ENCODE measurements around the gene VGLL2.

VGLL2 gene

GRCh38 chr6:117268924-117269323, 3.6 kb downstream of the VGLL2 start:
- peaks cover 46% of the 10 kb centered on the region for H3K27me3 ChIP-seq (replicated peaks; ENCODE audit: control insufficient read depth, insufficient read depth, low read length, poor library complexity, severe bottlenecking)
- no peak overlapping the region for H3K4me3 ChIP-seq (ENCODE audit: insufficient read depth, low read depth, low read length, poor library complexity, severe bottlenecking)
- DNase-seq, result no peak
- peaks cover 7% of the 10 kb centered on the region for H3K4me1 ChIP-seq (ENCODE audit: control insufficient read depth, insufficient read depth, low read length, poor library complexity, severe bottlenecking)
- H3K9me3 ChIP-seq (ENCODE audit: control insufficient read depth, low read length), result no peaks in the 10 kb centered on the region
- H3K27ac ChIP-seq (ENCODE audit: insufficient read depth, low read length, poor library complexity, severe bottlenecking), result no peak overlapping the region
- H3K36me3 ChIP-seq (ENCODE audit: control insufficient read depth, insufficient read depth, low read length), result no peaks in the 10 kb centered on the region

DNA sequence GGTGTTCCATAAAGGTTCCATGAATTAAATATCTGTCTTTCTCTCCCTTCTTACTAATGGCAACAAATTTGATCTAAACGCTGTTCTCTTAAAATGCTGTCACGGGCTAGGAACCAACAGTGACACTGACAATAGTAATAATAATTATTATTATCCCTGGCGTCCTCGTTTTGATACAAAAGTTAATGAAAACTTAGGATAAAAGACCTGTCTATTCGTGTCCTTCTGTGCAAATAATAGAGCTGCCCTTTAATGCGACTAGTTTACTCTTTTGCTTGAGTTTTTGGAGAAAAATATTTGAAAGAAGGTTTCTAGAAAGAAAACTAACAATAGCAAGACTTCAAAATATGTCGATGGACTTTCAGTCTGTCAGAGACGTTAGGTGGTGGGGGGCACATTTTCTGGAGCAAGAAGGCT, 4.3 kb downstream of the VGLL2 start:
- H3K9me3 ChIP-seq (ENCODE audit: control insufficient read depth, low read length), result no peaks in the 10 kb centered on the region
- no peak overlapping the region for H3K27ac ChIP-seq (ENCODE audit: insufficient read depth, low read length, poor library complexity, severe bottlenecking)
- no peaks in the 10 kb centered on the region for H3K36me3 ChIP-seq (ENCODE audit: control insufficient read depth, insufficient read depth, low read length)
- H3K4me3 ChIP-seq (ENCODE audit: insufficient read depth, low read depth, low read length, poor library complexity, severe bottlenecking), result no peak overlapping the region
- no peak for DNase-seq
- peaks cover 39% of the 10 kb centered on the region for H3K27me3 ChIP-seq (replicated peaks; ENCODE audit: control insufficient read depth, insufficient read depth, low read length, poor library complexity, severe bottlenecking)
- H3K4me1 ChIP-seq (ENCODE audit: control insufficient read depth, insufficient read depth, low read length, poor library complexity, severe bottlenecking), result peaks cover 6% of the 10 kb centered on the region

DNA sequence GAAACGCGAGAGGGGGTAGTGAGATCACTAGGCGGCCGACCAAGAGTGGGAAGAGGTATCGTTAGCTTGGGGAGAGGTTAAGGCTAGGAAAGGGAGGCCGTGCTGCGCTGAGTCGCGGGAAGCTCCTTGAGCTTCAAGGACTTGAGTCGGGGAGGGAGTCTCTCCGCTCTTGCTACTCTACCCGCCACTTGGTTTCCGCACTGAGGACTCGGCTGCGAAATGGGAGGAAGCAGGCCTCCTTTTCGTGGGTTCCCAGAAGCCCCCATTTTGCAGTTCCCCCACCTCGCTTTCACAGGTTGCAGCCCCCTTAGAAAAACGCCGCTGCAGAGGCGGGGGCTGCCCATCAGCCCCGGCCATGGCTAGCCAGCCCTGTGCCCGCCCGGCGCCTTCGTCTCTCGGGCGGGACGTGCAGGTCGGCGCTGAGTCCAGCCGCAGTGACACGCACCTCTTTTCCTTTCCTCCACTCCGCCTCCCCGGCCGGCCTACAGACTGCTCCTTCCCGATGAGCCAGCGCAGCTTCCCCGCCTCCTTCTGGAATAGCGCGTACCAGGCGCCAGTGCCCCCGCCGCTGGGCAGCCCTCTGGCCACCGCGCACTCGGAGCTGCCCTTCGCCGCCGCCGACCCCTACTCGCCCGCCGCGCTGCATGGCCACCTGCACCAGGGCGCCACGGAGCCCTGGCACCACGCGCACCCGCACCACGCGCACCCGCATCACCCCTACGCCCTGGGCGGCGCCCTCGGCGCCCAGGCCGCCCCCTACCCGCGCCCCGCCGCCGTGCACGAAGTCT, 4.9 kb downstream of the VGLL2 start:
- H3K36me3 ChIP-seq (ENCODE audit: control insufficient read depth, insufficient read depth, low read length), result no peaks in the 10 kb centered on the region
- no peak overlapping the region for H3K4me3 ChIP-seq (ENCODE audit: insufficient read depth, low read depth, low read length, poor library complexity, severe bottlenecking)
- H3K4me1 ChIP-seq (ENCODE audit: control insufficient read depth, insufficient read depth, low read length, poor library complexity, severe bottlenecking), result peaks cover 2% of the 10 kb centered on the region
- DNase-seq, result no peak
- no peaks in the 10 kb centered on the region for H3K9me3 ChIP-seq (ENCODE audit: control insufficient read depth, low read length)
- no peak overlapping the region for H3K27ac ChIP-seq (ENCODE audit: insufficient read depth, low read length, poor library complexity, severe bottlenecking)
- H3K27me3 ChIP-seq (replicated peaks; ENCODE audit: control insufficient read depth, insufficient read depth, low read length, poor library complexity, severe bottlenecking), result peaks cover 36% of the 10 kb centered on the region

- Histone ChIP-seq H3K27ac (ENCODE audit: insufficient read depth, low read length, poor library complexity, severe bottlenecking) (no peak overlapping the region), H3K4me1 (ENCODE audit: control insufficient read depth, insufficient read depth, low read length, poor library complexity, severe bottlenecking) (peaks cover under 1% of the 10 kb centered on the region), H3K36me3 (ENCODE audit: control insufficient read depth, insufficient read depth, low read length) (no peaks in the 10 kb centered on the region), H3K9me3 (ENCODE audit: control insufficient read depth, low read length) (no peaks in the 10 kb centered on the region), H3K4me3 (ENCODE audit: insufficient read depth, low read depth, low read length, poor library complexity, severe bottlenecking) (no peak overlapping the region), H3K27me3 (replicated peaks; ENCODE audit: control insufficient read depth, insufficient read depth, low read length, poor library complexity, severe bottlenecking) (peaks cover 35% of the 10 kb centered on the region)
- no peak for DNase-seq
Observed at GRCh38 chr6:117270843-117271507, 5.6 kb downstream of the VGLL2 start.

DNA sequence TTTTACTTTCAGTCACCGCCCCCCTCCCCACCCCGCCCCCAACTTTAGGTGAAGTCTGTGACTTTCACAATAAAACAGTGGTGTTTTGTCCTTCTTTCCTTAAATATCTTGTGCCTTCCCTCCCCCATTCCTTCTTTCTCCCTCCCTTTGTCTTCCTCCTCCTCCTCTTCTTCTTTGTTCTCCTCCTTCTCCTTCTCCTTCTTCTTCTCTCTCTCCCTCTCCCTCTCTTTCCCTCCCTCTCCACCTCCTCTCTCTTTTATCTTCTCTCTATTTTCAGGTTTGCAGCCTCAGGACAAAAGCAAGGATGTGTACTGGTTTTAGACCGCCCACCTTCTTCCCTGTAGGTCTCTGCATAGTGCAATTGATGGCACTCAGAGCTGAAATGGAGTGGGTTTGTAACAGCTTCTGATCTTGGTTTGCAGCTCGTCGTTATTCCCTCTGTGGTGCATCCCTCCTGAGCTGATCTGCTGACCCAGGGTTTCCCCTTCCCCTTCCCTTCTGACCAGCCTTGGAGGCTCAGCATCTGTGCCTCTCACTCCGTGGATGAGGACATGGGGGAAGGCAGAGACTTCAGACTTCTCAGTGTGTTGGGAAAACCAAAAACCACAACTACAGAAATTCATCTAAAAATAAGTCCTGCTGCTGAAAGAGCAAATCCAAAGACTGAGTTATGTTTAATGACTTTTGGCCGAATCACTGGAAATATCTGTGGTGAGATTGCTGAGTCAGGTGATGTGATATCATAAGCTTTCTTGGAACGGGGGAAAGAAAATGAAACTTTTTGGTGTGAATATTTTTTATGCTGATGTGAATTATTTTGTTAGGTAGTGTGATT, 6.9 kb downstream of the VGLL2 start:
- no peak for DNase-seq

DNA sequence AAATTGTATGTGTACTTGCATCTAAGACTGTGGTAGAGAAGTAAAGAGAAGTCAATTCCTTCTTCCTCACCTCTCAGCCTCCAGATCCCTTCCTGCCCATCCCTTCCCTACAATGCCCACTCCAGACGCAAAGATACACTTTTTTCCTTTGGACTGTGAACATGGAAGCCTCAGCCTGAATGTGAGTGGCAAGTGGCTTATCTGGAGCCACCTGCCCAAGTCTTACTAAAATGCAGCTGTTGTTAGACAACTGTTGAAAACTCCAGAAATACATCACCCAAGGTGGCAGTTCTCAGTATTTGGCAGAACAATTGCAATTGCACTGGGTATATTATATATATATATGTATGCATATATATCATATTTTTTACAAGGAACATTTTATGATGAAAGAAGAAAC, 7.5 kb downstream of the VGLL2 start:
- no peaks in the 10 kb centered on the region for H3K9me3 ChIP-seq (ENCODE audit: control insufficient read depth, low read length)
- no peaks in the 10 kb centered on the region for H3K36me3 ChIP-seq (ENCODE audit: control insufficient read depth, insufficient read depth, low read length)
- DNase-seq, result no peak
- H3K4me1 ChIP-seq (ENCODE audit: control insufficient read depth, insufficient read depth, low read length, poor library complexity, severe bottlenecking), result no peaks in the 10 kb centered on the region
- no peak overlapping the region for H3K27ac ChIP-seq (ENCODE audit: insufficient read depth, low read length, poor library complexity, severe bottlenecking)
- no peak overlapping the region for H3K4me3 ChIP-seq (ENCODE audit: insufficient read depth, low read depth, low read length, poor library complexity, severe bottlenecking)
- H3K27me3 ChIP-seq (replicated peaks; ENCODE audit: control insufficient read depth, insufficient read depth, low read length, poor library complexity, severe bottlenecking), result peaks cover 32% of the 10 kb centered on the region

More for the DNA sequence above, 6.9 kb downstream of the VGLL2 start:
- Histone ChIP-seq H3K27ac (ENCODE audit: insufficient read depth, low read length, poor library complexity, severe bottlenecking) (no peak overlapping the region), H3K36me3 (ENCODE audit: control insufficient read depth, insufficient read depth, low read length) (no peaks in the 10 kb centered on the region), H3K4me1 (ENCODE audit: control insufficient read depth, insufficient read depth, low read length, poor library complexity, severe bottlenecking) (no peaks in the 10 kb centered on the region), H3K9me3 (ENCODE audit: control insufficient read depth, low read length) (no peaks in the 10 kb centered on the region), H3K27me3 (replicated peaks; ENCODE audit: control insufficient read depth, insufficient read depth, low read length, poor library complexity, severe bottlenecking) (peaks cover 32% of the 10 kb centered on the region), H3K4me3 (ENCODE audit: insufficient read depth, low read depth, low read length, poor library complexity, severe bottlenecking) (no peak overlapping the region)

- Histone ChIP-seq H3K4me1 (ENCODE audit: control insufficient read depth, insufficient read depth, low read length, poor library complexity, severe bottlenecking) (no peaks in the 10 kb centered on the region), H3K27me3 (replicated peaks; ENCODE audit: control insufficient read depth, insufficient read depth, low read length, poor library complexity, severe bottlenecking) (peaks cover 19% of the 10 kb centered on the region)
- no peak for DNase-seq
Observed at GRCh38 chr6:117275205-117275604, 9.8 kb downstream of the VGLL2 start.

DNA sequence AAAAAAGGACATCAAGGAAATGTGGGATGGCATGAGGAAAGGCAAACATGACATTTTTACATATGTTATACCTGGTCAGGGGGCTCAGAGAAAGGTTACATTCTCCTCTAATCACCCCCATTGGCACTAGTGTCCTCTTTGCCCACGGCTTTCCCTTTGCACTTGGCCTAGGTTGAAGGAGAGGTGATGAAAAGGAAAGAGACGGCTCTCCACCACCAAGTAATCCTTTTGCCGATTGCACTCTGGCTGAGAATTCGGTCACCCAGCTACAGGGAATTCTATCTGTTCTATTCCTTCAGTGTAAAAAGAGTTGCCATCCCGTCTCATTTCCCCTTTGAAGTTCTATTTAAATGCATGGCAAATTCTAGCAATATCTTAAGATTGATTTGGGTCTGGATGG, 10.4 kb downstream of the VGLL2 start:
- Histone ChIP-seq H3K4me3 (ENCODE audit: insufficient read depth, low read depth, low read length, poor library complexity, severe bottlenecking) (no peak overlapping the region), H3K27me3 (replicated peaks; ENCODE audit: control insufficient read depth, insufficient read depth, low read length, poor library complexity, severe bottlenecking) (peaks cover 18% of the 10 kb centered on the region)
- DNase-seq, result no peak

More at GRCh38 chr6:117275205-117275604, 9.8 kb downstream of the VGLL2 start:
- no peak overlapping the region for H3K4me3 ChIP-seq (ENCODE audit: insufficient read depth, low read depth, low read length, poor library complexity, severe bottlenecking)
- H3K9me3 ChIP-seq (ENCODE audit: control insufficient read depth, low read length), result no peaks in the 10 kb centered on the region
- no peak overlapping the region for H3K27ac ChIP-seq (ENCODE audit: insufficient read depth, low read length, poor library complexity, severe bottlenecking)
- H3K36me3 ChIP-seq (ENCODE audit: control insufficient read depth, insufficient read depth, low read length), result no peaks in the 10 kb centered on the region

DNA sequence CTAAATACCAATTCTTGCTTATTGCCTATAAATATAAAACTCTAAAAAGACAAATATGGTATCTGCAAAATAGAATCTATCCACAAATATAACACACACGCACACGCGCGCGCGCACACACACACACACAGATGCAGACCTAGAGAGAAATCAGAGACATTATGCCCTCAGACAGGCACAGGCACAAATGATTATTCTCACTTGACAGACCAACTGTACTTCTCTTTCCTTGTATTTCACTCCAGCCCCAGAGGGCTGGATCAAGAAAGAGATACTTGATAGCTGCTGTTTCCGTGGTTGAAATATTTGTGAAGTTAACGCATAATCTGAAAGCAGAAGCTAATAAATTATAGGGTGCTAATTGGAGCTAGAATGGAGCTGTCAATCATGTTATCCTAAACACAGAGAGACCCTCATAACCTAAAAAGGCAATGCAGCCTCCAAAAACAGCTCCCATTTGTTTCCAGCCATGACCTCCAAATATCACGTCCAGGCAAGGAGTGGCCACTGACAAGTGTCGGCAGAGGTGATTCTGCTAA, 11.5 kb downstream of the VGLL2 start:
- no peak for DNase-seq
- Histone ChIP-seq H3K9me3 (ENCODE audit: control insufficient read depth, low read length) (no peaks in the 10 kb centered on the region), H3K4me1 (ENCODE audit: control insufficient read depth, insufficient read depth, low read length, poor library complexity, severe bottlenecking) (no peaks in the 10 kb centered on the region), H3K4me3 (ENCODE audit: insufficient read depth, low read depth, low read length, poor library complexity, severe bottlenecking) (no peak overlapping the region), H3K27me3 (replicated peaks; ENCODE audit: control insufficient read depth, insufficient read depth, low read length, poor library complexity, severe bottlenecking) (peaks cover 14% of the 10 kb centered on the region), H3K36me3 (ENCODE audit: control insufficient read depth, insufficient read depth, low read length) (no peaks in the 10 kb centered on the region), H3K27ac (ENCODE audit: insufficient read depth, low read length, poor library complexity, severe bottlenecking) (no peak overlapping the region)

More for the DNA sequence above, 10.4 kb downstream of the VGLL2 start:
- Histone ChIP-seq H3K27ac (ENCODE audit: insufficient read depth, low read length, poor library complexity, severe bottlenecking) (no peak overlapping the region), H3K4me1 (ENCODE audit: control insufficient read depth, insufficient read depth, low read length, poor library complexity, severe bottlenecking) (no peaks in the 10 kb centered on the region), H3K9me3 (ENCODE audit: control insufficient read depth, low read length) (no peaks in the 10 kb centered on the region), H3K36me3 (ENCODE audit: control insufficient read depth, insufficient read depth, low read length) (no peaks in the 10 kb centered on the region)

Measured in effector memory CD4-positive, alpha-beta T cell (primary cell).